GM12892 (cell line): ENCODE results near the gene MXRA7.

ENCODE experiments used
- DNase-seq: peaks from one replicate; pipeline ENCODE4 v3.0.0; 2011; ENCODE audit not compliant: insufficient read length
- FAIRE-seq: peaks from 2 replicates; lab custom pipeline; 2011; peaks lifted over from hg19 to GRCh38; lab: Jason Lieb, UNC
- POLR2A ChIP-seq: IDR thresholded peaks from 2 replicates; pipeline ENCODE4 v1.6.1; 2011; ENCODE audit warnings: low read depth, low read length, control low read depth
- POLR2AphosphoS5 ChIP-seq: IDR thresholded peaks from 2 replicates; pipeline ENCODE4 v1.6.1; 2011; ENCODE audit warnings: low read depth, low read length, control low read depth
- TAF1 ChIP-seq: IDR thresholded peaks from 2 replicates; pipeline ENCODE4 v1.6.1; 2011; ENCODE audit warnings: low read depth, mild to moderate bottlenecking, control low read depth, low read length, borderline replicate concordance

Gene MXRA7

DNA sequence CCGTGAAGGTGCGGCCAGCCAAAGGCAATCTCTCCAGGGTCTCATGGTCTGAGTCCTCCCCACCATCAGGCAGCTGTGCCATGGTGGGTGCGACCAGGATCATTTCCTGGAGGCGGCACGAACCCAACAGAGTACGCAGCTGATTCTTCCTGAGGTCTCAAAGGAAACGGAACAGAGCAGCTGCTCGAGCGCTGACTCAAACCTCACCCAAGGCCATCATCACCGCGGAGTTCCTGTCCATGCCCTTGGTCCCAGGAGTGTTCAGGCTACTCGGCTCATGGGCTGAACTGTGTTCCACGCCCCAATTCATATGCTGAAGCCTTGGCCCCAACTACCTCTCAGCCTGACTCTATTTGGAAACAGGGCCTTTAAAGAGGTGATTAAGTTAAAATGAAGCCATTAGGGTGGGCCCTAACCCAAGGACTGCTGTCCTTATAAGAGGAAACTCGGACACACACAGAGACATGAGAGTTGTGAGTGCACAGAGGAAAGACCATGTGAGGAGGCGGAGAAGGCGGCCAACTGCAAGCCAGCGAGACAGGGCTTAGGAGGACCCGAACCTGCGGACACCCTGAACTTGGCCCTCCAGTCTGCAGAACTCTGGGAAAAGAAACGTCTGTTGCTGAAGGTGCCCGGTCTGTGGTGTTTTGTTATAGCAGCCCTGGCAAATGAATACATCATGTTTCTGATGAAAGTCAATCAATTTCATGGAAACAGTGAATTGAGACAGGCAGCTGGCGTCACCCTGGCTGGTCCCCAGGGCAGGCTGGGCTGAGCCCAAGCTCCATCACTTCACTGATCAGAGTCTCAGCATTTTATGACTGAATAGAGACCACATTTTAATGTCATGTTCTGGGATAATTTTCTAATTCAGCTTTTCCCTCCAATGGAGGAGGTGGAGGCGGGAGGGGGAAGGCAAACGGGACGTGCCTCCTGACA lies 13.7 kb downstream of the MXRA7 start:
- peak; percentile 49 for DNase-seq
- peak; percentile 84 for FAIRE-seq
- TF ChIP-seq TAF1 (no peak), POLR2A (no peak), POLR2AphosphoS5 (no peak)

DNA sequence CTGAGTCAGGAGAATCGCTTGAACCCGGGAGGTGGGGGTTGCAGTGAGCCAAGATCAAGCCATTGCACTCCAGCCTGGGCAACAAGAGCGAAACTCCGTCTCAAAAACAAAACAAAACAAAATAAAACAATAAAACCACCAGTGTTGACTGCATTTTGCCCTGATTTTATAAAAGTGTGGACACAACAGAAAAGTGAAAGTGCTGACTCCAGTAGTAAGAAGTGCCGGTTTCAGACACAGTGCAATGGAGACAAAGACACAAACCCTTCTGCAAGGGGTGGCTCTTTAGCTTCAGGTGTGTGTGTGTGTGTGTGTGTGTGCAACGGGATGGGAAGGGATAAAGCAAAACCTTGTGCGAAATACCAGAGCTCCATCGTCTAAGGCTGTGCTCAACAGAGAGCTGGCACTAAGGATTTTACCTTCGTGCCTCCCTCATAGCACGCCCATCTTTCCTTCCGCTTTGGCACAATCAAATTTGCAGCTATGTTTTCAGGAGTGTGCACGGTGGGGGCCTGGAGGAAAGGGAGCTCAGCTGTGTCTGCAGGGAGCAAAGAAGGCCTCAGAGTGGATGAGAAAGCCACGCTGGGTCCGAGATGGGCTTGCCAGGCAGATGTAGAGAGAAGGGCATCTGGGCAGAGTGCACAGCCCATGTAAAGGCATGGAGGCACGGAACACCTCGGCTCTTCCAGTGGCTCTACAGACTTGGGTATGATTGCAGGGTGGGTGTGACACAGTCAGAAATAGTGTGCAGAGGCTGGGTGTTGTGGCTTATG lies 15.5 kb downstream of the MXRA7 start:
- no peak for TF ChIP-seq POLR2AphosphoS5
- TF ChIP-seq POLR2A: no peak
- no peak for TF ChIP-seq TAF1
- no peak for FAIRE-seq
- DNase-seq: no peak

DNA sequence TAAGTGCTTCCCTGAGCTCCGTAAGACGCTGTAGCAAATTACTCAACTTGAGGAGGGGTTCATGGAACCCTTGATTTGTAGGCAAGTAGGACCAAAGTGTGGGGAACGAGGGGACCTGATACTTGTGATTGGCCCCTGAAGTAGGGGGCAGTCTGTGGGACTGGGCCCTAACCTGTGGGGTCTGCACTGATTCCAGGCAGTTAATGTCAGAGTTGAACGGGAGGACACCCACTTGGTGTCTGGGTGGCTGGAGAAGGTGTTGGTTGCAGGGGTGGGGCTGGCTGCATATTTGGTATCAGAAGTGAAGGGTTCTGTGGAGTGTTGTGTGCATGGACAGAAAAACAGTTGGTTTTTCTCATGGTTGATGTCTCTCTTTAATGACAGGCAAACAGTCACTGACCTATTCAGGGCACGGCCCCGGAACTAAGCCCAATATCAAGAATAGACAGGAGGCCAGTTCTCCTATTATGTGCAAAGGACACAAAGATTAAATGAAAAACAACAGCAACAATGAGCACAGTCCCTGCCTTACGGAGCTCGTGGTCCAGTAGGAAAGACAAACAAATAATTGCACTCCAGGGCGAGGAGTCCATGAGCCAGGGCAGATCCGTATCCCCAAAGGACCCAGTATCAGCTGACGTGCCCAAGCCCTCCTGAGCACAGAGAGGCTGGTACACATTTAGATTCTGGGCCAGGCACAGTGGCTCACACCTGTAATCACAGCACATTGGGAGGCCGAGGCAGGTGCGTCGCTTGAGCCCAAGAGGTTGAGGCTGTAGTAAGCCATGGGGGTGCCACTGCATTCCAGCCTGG lies 19.2 kb downstream of the MXRA7 start:
- DNase-seq (no peak), FAIRE-seq (no peak)
- TF ChIP-seq TAF1: no peak
- TF ChIP-seq POLR2A: no peak
- no peak for TF ChIP-seq POLR2AphosphoS5

DNA sequence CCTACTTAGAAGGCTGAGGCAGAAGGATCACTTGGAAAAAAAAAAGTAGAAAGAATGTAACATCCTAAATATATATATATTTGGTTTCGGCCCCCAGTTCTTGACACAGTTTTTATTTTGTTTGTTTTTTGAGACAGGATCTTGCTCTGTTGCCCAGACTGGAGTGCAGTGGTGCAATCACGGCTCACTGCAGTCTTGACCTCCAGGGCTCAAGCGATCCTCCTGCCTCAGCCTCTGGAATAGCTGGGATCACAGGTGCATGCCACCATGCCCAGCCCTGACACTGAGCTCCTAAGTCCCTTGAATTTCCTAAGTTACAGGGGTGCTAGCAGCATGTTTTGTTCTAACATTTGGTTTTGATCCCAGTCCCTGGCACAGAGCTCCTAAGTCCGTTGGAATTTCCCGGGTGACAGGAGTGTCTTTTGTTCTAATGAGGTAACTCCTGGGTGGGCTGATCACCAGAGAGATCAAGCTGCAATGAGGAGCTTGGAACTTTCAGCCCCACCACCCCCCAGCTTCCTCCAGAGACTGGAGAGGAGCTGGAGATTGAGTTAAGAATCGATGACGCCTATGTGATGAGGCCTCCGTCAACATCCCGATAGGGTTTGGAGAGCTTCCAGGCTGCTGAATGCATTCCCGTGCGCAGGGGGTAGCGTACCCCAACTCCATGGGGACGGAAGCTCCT lies 20.0 kb downstream of the MXRA7 start:
- FAIRE-seq (no peak), DNase-seq (no peak)
- TF ChIP-seq POLR2A: no peak
- no peak for TF ChIP-seq POLR2AphosphoS5
- TF ChIP-seq TAF1: no peak

DNA sequence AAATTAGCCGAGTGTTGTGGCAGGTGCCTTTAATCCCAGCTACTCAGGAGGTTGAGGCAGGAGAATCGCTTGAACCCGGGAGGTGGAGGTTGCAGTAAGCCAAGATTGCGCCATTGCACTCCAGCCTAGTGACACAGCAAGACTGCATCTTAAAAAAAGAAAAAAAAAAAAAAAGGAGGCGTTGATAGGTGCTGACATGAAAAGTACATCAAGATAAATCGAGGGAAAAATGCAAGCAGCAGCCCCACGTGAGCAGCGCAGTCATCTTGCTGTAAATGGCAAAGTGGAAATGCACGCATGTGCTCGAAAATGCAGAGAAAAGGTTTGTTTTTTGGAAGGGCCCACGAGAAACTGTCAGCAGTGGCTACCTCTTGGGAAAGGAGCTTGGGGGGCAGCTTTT lies 20.9 kb downstream of the MXRA7 start:
- DNase-seq (no peak), FAIRE-seq (no peak)
- no peak for TF ChIP-seq POLR2AphosphoS5
- no peak for TF ChIP-seq TAF1
- no peak for TF ChIP-seq POLR2A

DNA sequence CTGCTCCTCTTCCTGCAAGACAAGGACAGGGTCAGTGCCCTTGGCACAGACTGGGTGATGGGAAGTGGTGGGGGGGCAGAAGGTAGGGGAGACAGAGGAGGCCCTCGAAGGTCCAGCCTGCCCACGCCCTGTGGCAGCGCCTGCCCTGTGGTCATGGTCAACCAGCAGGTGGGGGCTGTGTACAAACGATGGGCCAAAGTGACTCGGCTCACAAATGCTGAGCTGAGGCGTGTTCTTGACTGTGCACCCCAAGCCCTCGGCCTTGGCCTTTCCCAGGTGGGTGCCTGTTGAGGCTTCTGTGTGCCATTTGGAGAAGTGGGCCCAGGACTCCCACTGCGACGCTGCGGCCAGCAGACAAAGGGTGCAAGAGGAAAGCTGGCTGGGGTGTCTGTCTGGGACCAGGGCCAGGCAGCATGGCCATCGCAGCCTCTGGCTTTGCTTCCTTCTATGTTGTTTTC lies 22.6 kb downstream of the MXRA7 start:
- no peak for TF ChIP-seq POLR2A
- TF ChIP-seq POLR2AphosphoS5: no peak
- TF ChIP-seq TAF1: no peak
- FAIRE-seq: no peak
- DNase-seq: no peak

DNA sequence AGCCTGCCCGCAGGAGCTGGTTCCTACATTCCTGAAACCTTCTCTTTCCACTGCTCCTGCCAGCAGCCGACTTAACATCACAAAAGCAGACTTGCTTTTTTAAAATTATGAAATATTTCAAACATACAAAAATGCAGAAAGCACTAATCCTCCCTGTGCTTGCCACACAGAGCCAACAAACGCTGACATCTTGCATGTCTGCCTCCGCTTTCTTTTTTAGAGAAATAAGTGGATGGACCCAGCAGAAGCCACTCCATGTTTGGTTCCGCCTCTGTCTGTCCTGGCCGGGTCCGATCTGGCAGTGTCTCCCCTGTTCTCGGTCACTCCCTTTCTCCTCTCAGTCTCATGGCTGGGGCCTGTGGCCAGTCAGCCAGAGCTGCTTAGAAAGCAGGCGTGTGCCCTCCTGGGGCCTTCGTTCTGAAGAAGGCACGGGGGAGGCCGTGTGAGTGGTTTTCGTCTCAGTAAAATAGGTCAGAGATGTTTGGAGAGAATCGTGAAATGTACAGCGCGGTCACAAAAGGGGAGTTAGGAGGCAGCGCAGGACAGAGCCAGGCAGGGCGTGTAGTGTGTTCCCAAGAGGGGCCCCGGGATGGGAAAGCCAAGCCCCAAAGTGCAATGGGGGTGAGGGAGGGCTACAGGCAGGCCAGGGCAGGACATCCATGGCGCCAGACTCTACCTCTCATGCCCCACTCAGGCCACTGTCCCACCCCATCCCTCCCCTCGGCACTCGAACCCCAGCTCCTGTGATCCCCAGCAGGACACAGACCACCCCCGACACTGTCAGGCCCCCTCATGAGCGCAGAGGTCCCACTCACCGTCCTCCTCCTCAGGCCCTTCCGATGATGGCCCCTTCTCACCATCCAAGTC lies 23.2 kb downstream of the MXRA7 start:
- no peak for FAIRE-seq
- TF ChIP-seq POLR2A: no peak
- DNase-seq: no peak

DNA sequence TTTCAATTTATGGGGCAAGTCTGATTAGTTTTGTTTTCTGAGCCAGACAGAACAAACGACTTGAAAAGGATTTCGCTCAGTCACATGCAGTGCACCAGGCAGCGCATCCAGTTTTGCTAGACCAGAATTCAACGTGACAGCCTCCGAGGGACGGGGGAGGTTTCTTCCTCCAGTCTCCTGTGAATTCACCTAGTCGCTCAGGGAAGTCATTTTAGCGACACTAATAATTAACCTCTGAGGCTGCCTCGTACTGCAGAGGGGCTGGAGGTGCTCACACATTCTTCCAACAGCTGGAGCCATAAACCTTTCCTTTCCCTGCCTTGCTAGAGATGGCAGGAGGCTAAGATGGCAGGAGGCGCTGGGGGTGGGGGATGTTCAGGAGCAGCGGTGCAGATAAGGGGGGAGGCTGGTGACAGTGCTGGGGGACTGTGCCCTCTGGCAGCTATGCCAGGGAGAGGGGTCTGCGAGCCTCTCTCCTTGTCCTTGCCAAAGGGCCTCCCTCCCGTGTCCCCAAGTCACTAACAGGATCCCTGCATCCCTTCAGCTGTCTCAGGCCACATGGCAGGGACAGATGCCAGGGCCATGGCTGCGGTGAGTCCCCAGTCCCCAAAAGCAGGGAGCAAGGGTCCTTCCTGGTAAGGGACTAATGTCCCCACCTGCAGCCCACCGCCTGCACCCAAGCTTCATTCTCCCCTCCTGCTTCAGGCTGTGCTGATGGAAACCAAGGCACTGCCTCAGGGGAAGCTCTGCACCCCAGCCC lies 24.0 kb downstream of the MXRA7 start:
- no peak for TF ChIP-seq POLR2A
- no peak for TF ChIP-seq TAF1
- no peak for TF ChIP-seq POLR2AphosphoS5
- no peak for DNase-seq
- no peak for FAIRE-seq

DNA sequence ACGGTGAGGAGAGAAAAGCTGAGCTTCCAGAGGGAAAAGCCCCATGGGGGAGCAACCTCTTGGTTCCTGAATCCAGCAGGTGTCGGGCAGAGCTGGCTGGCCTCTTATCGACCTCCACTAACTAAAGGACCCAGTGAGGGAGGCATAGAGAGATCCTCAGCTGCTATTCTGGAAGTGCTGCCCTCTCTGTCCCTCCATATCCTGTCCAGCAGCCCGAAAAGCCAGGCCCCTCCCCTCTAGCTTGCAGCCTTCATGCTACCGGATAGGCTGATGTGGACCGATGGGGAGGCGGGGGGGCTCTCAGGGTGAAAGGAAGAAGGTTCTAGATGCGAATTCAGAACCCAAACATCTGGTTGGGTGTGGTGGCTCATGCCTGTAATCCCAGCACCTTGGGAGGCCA lies 24.9 kb downstream of the MXRA7 start:
- FAIRE-seq (no peak), DNase-seq (no peak)
- TF ChIP-seq TAF1 (no peak), POLR2AphosphoS5 (no peak), POLR2A (no peak)

DNA sequence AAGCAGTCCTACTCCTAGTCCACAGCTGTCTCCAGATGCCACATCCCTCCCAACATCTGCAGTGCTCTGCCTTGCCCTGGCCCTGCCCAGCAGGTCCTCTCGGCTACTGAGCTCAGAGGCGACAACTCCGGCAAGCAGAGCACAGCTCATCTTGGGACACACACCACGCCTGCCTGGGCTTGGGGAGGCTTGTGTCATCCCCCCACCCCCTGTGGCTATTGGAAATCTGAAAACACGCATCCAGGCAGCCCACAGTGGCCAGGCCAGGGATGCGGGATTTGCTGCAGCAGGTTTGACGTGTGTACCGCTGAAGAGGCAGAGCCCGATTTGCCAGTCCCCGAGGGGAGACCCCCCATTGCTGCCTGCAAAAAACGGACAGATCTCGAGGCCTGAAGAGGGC lies 25.4 kb downstream of the MXRA7 start:
- no peak for FAIRE-seq

More for the DNA sequence above, 25.4 kb downstream of the MXRA7 start:
- no peak for DNase-seq
- no peak for TF ChIP-seq TAF1
- no peak for TF ChIP-seq POLR2A
- TF ChIP-seq POLR2AphosphoS5: no peak
